GM18519 (cell line): Measurements from ENCODE around the gene KHDC1L.
A peak's percentile ranks its signal among the peaks of the same experiment; 100 is the strongest.
"Not testable (repeated sequence)": the region's sequence is repeated elsewhere in the genome, so short reads cannot be mapped to it uniquely, and the experiment has no call there.

ENCODE experiments used
- ATAC-seq: cut with Tn5 transposase; IDR thresholded peaks from one replicate; pipeline ENCODE4 v1.9.1; 2021; ENCODE audit warnings: mild to moderate bottlenecking, moderate library complexity; ENCODE audit not compliant: unreplicated experiment, low FRiP score

KHDC1L gene

DNA sequence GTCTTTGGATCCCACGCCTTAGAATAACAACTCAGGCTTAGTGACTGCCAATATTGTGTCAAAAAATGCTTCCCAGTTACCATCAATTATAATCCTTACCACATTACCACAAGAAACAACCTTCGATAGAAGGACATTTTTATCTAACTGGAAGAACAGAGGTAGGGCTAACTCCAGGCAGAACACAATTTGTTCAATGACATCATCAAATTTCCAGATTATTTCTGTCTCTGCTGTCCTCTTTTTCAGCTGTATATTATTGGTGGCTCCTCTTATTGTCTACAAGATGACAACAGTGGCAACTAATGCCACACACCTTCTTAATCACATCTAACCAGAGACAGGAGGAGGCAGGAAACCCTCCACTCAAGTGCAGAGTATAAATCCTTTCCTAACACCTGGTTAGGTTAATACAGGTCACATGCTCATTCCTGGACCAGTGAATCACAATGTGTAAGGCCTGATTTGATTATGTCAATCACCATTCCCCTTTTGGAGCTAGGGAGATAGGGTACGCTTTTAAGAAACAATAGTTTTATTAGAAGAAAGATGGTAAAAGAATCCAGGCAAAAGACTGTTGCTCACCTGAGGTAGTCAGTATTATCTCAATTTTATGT, 18.0 kb downstream of the KHDC1L start:
- ATAC-seq: no peak

DNA sequence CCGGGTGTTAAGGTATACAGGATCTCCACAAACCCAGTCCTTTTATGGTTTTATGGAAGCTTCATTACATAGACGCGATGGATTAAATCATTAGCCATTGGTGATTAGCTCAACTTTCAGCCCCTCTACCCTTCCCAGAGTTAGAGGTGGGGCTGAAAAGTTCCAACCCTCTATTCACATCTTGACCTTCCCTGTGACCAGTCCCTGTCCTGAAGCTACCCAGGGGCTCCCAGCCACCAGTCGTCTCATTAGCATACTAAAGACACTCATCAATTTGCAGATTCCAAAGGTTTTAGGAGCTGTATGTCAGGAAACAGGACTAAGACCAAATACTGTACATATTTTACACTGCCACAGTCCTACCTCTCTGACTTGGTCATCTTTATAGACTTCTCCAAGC, 21.0 kb downstream of the KHDC1L start:
- ATAC-seq: no peak

DNA sequence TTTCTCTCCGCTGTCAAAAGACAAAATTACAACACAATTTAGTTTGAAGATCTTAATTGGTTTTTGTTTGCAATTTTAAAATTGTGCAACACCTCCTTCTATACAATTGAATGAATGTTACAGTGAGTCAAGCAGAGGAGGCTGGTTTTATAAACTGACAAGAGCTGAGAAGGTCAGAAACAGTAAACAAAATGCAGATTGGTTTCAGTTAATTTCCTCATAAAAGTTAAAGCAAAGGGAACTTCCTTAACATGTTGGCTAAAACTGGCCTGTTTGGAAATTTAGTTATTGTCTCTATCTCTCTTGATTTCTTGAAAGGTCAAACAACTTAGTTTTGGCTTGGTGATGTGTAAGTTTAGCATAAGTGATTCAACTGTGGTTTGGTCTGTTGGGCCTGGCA, 22.2 kb downstream of the KHDC1L start:
- no peak for ATAC-seq

DNA sequence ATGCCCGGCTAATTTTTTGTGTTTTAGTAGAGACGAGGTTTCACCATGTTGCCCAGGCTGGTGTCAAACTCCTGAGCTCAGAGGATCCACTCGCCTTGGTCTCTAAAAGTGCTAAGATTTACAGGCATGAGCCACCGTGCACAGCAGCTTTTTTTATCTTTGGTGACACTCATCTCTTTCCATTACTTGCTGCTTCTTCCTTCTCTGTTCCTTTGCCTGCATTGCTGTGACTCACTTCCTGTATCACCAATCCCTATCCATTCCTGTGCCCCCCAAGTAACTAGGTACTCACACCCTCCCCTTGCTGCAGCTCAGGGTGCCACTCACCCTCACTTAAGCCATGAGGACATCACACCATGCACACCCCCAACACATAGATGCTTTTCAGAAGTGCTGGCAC, 24.6 kb downstream of the KHDC1L start:
- no peak for ATAC-seq

DNA sequence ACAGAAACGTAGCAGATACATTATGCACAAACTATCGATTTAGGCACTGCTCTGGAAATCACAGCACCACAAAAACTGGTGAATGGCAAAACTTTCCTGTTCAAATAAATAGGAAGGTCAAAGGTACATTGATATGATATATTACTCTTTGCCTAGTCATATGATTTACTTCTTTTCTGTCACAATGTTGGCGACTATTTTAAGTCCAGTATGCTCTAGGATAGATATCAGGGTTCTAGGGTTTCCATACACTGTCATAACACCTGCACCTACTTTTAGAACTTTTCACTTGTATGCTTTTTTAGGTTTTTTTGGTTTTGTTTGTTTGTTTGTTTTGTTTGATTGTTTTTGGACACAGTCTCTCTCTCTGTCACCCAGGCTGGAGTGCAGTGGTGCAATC, 25.0 kb downstream of the KHDC1L start:
- no peak for ATAC-seq

DNA sequence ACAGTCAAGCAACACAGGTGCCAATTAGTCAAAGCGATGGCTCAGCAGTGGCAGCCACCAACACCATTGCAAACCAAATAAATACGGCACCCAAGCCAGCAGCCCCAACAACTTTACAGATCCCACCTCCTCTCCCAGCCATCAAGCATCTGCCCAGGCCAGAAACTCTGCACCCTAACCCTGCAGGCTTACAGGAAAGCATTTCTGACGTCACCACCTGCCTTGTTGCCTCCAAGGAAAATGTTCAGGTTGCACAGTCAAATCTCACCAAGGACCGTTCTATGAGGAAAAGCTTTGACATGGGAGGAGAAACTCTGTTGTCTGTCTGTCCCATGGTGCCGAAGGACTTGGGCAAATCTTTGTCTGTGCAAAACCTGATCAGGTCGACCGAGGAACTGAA, 30.6 kb downstream of the KHDC1L start:
- ATAC-seq: no peak

DNA sequence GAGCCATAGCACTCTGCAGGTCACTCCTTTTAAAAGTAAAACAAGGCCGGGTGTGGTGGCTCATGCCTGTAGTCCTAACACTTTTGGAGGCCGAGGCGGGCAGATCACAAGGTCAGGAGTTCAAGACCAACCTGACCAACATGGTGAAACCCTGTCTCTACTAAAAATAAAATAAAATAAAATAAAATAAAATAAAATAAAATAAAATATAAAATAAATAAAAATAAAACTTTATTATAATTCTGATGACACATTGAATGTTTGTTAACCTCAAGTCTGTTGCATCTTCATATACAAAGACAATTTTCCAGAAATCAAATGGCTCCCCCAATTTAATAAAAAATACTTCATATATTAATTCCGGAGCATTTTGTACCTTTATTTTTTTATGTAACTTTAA, 32.0 kb downstream of the KHDC1L start:
- not testable (repeated sequence) for ATAC-seq

DNA sequence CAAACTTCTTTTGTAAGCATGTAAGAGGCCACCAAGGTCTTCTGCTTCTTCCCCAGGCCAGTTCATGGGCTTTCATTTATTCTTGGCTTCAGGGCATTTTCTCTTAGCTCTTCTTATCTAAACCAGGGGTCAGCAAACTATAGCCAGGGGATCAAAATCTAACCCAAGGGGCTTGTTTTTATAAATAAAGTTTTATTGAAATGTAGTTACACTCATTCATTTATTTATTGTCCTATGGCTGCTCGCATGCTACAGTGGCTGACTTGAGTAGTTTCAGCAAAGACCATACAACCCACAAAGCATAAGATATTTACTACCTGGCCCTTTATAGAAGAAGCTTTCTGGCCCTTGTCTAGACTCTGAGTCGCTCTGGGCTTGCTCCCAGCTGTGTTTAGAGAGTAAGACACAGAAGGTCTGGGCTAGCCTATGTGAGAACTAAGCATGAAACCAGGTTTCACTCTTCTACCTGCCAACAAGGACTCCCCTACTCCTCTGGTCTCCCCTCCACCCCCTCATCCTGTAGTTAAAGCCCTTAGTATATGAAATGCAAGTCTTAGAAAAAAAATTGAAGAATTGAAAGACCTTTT, 43.2 kb downstream of the KHDC1L start:
- peak; percentile 49 for ATAC-seq

DNA sequence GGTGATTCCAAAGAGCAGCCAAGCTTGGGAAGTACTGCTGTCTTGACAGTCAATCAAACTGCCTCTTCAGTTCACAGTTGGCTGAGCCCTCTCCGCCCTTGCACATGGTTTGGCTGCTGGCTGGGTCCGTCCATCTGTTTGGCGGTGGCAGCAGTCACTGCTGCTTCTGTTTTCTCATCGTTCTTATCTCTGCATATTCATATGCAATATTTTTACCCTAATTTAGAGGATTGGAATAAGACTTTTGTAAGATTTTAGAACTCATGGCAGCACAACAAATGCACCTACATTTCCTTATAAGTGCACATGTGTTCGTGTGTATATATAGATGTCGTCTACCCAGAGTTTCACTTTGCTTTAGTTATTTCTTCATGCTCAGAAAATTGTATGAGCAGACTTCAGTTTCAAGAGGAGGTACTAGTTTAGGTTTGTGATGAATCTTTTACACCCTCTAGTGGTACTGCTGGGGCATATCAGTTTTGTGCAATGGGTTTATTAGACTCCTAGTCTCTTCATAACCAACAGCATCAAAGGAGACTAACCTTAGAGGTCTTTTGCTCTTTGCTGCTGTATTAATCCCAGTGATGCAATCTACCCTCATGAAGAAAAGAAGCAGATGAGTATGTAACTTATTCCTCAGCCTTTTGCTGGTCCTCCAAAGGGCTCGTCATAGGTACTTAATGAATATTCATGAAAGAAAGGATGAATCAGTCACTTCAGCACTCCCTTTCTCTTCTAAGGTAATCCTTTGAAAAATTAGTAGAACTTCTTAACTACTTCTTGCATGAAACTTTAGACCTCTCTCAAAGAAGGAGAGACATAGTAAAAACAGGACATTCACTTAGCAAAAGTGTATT, 44.3 kb downstream of the KHDC1L start:
- ATAC-seq: peak; percentile 81

DNA sequence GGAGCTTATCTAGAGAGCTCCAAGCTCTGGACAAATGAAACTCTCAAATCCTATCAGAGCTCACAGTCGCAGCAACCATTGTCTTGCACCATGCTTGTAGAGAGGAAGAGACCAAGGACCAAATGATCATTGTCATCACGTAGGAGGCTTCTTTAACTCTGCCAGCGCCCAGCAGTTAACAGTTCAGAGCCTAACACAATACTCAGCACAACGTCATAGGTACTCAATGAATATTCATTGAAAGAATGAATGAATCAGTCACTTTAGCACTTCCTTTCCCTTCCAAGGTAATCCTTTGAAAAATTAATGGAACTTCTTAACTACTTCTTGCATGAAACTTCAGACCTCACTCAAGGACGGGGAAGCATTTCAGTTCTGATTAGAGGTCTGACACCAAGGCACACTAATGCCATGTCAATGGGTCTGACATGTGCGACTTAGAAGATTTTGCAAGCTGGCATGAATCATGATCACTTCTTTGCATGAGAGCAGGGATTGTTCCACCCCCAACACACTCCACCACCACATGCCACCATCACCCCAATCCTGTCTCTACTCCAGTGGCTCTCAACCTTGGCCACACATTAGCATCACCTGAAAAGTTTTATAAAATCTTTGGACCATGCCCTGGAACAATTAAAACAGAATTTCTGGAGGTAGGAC, 45.1 kb downstream of the KHDC1L start:
- ATAC-seq: no peak

DNA sequence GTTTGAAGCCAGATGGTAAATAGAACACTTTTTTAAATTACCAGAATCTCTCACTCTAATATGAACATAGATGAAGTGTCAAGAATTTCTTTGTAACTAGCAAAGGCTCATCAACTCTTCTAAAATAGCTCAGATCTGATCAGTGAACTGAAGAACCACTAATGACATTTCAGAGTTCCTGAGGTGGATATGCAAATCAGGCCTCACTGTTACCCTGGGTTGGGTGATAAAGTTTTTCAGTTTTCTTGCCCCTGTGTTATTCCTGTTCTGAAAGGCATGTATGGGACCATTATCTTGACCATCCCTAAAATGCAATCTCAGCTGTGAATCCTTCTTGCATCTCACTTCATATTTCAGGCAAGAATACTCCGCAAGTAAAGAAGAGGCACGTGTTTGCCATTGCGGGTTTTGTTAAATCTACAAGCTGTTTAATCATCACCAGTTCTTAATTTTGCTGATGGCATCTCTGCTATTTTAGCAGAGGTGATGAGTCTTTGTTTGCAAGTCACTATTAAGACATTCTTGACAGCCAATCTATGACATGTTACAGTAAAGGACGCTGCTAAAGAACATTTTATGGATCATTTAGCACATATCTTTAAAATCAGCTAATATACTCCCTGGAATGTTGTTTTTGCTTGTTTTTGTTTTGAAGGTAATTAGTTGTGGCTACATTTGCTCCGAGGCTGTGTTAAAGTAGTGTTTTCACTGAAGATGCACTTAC, 47.9 kb downstream of the KHDC1L start:
- peak; percentile 47 for ATAC-seq

DNA sequence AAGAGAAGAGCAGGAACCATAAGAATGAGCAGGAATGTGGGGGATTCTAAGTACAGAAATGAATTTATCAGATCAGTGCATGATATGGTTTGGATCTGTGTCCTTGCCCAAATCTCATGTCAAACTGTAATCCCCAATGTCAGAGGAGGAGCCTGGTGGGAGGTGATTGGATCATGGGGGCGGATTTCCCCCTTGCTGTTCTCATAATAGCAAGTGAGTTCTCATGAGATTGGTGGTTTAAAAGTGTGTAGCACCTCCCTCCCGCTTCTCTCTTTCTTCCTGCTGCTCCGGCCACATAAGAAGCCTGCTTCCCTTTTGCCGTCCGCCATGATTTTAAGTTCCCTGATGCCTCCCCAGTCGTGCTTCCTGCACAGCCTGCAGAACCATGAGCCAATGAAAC, 49.2 kb downstream of the KHDC1L start:
- no peak for ATAC-seq

DNA sequence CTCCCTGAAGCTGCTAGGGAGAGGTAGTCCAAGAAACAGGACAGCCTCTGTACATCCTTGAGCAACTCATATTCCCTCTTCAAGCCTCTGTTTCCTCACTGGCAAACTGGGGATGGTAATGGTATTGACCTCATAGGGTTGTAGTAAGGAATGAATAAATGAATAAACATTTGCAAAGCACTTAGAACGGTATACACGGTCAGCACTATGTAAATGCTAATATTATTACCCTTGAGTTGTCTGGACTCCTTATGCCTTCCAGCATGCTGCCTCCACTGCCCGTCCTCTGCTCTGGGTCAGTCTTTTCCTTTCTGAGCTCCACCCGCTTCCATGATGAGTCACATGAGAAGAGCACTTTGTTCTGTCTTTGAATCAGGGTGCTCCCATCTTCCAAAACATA, 50.6 kb downstream of the KHDC1L start:
- no peak for ATAC-seq
